ENCODE measurements around the gene PAPLN.

The PAPLN gene

GRCh38 chr14:73220634-73221033, 16.7 kb upstream of the PAPLN start:
- no peak for TF ChIP-seq CTCF (conservative IDR thresholded peaks at IDR 0.05)
- no peak for TF ChIP-seq ZFX (IDR thresholded peaks at IDR 0.05)
- H3K27ac ChIP-seq = no peak overlapping the region

- TF ChIP-seq CTCF (conservative IDR thresholded peaks at IDR 0.05) = no peak
- no peak overlapping the region for H3K27ac ChIP-seq
Observed at GRCh38 chr14:73221945-73222344, 15.4 kb upstream of the PAPLN start.

GRCh38 chr14:73223049-73223448, 14.3 kb upstream of the PAPLN start:
- no peak overlapping the region for H3K27ac ChIP-seq

GRCh38 chr14:73225496-73225895, 11.8 kb upstream of the PAPLN start:
- no peak overlapping the region for H3K27ac ChIP-seq
- TF ChIP-seq ZFX (IDR thresholded peaks at IDR 0.05) = no peak
- no peak for TF ChIP-seq CTCF (conservative IDR thresholded peaks at IDR 0.05)

More at GRCh38 chr14:73223049-73223448, 14.3 kb upstream of the PAPLN start:
- no peak for TF ChIP-seq ZFX (IDR thresholded peaks at IDR 0.05)
- no peak for TF ChIP-seq CTCF (conservative IDR thresholded peaks at IDR 0.05)

- no peak overlapping the region for H3K27ac ChIP-seq
- no peak for TF ChIP-seq CTCF (conservative IDR thresholded peaks at IDR 0.05)
- no peak for TF ChIP-seq ZFX (IDR thresholded peaks at IDR 0.05)
Observed at GRCh38 chr14:73227812-73228781, 9.2 kb upstream of the PAPLN start.

GRCh38 chr14:73230051-73230450, 7.3 kb upstream of the PAPLN start:
- no peak for TF ChIP-seq ZFX (IDR thresholded peaks at IDR 0.05)
- no peak for TF ChIP-seq CTCF (conservative IDR thresholded peaks at IDR 0.05)

GRCh38 chr14:73231981-73232851, 5.1 kb upstream of the PAPLN start:
- no peak overlapping the region for H3K27ac ChIP-seq

More at GRCh38 chr14:73230051-73230450, 7.3 kb upstream of the PAPLN start:
- no peak overlapping the region for H3K27ac ChIP-seq

More at GRCh38 chr14:73231981-73232851, 5.1 kb upstream of the PAPLN start:
- no peak; the same call in 1 of the 2 replicates for TF ChIP-seq CTCF (conservative IDR thresholded peaks at IDR 0.05)
- no peak for TF ChIP-seq ZFX (IDR thresholded peaks at IDR 0.05)

All from C4-2B (cell line).